COLO829 (cell line): Measurements from ENCODE around the gene ELOVL6.
"Not testable (repeated sequence)": the region's sequence is repeated elsewhere in the genome, so short reads cannot be mapped to it uniquely, and the experiment has no call there.

ENCODE experiments used
- DNase-seq: peaks from one replicate; pipeline ENCODE4 v3.0.0; 2012; ENCODE audit warnings: low spot score

ELOVL6 gene

DNA sequence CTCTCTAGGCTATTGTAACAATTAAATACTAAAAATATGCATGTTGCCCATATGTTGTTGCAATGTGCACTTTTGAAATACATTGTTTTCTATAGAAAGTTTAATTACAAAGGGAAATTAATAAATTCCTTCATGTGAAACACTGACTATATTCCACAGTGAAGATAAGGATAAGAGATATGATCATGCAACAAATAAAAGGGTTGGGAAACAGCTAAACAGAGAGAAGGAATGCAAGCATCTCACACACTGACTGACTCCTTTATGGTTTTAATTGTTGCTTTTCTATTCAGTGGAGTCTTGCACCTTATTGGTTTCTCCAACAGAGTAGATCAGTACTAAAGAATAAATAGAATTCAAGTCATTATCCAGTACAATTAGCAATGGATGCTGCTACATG, 37.8 kb downstream of the ELOVL6 start:
- DNase-seq = no peak

- no peak for DNase-seq
Observed at GRCh38 chr4:110159541-110159940, 38.9 kb downstream of the ELOVL6 start.

DNA sequence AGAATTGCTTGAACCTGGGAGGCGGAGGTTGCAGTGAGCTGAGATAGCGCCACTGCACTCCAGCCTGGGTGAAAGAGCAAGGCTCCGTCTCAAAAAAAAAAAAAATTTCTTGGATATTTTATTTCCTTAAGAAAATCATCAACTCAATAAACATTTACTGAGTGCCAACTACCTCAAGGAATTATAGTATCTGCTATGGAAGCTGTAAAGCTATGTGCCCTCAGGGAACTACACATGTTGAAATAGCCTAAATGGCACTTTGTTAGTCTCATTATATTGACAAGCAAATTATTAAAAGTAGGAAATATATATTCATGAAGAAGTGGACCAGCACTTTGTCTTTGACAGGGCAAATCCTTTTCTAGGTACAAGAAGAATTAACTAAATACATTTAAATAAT, 40.8 kb downstream of the ELOVL6 start:
- no peak for DNase-seq

- DNase-seq = not testable (repeated sequence)
Observed at GRCh38 chr4:110157166-110157565, 41.2 kb downstream of the ELOVL6 start.

DNA sequence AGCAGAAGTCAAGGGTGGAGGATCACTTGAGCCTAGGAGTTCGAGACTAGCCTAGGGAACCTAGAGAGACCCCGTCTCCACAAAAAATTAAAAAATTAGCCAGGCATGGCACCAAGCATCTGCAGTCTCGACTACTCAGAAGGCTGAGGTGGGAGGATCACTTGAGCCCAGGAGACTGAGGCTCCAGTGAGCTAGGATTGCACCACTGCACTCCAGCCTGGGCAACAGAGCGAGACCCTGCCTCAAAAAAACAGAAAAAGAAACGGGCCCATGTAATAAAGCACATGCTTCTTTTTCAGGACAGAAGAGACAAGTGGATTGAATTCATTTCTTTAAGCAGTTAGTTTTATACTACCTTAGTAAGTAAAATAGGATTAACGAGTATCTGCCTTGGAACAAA, 42.0 kb downstream of the ELOVL6 start:
- DNase-seq = no peak

DNA sequence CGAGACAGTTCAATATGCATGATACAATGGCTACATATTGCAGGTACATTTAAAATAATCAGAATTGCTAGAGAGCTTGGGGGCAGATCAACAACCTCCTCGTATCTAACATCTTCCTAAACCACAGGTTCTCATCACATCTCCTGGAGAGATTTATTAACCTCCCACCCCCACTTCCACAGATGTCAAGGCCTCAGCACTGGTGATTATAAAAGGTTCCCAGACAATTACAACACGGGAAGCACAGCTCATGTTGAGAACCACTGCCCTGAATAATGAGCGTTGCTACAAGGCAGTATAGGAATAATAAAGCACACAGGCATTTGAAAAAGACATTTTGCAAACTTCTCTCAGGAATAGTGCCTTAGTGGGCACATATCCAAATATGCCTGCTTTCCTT, 42.8 kb downstream of the ELOVL6 start:
- no peak for DNase-seq

GRCh38 chr4:110154582-110154981, 43.8 kb downstream of the ELOVL6 start:
- DNase-seq = no peak

DNA sequence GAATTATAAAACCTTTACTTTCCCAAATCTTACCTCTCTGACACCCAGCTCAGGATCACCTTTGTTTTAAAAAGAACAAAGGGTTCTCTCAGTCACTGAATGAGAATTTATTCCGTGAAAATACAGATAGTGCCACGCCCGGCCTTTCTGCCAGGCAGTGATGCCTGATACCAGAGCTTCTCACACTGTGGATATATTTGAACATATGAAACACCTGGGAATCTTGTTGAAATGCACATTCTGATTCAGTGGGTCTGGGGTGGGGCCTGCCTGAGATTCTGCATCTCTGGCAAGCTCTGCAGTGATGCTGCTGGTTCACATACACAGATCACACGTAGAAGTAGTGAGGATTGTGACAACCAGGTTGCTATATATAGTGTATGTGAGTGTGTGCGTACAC, 46.0 kb downstream of the ELOVL6 start:
- DNase-seq = no peak

DNA sequence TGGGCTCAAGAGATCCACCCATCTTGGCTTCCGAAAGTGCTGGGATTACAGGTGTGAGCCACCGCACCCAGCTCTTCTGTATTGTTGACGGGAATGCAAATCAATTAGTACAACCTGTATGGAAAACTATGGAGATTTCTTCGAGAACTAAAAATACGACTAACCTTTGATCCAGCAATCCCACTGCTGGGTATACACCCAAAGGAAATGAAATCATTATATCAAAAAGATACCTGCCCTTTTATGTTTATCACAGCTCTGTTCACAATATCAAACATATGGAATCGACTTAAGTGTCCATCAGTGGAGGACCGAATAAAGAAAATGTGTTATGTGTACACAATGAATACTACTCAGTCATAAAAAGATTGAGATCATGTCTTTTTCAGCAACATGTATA, 49.3 kb downstream of the ELOVL6 start:
- DNase-seq = no peak

DNA sequence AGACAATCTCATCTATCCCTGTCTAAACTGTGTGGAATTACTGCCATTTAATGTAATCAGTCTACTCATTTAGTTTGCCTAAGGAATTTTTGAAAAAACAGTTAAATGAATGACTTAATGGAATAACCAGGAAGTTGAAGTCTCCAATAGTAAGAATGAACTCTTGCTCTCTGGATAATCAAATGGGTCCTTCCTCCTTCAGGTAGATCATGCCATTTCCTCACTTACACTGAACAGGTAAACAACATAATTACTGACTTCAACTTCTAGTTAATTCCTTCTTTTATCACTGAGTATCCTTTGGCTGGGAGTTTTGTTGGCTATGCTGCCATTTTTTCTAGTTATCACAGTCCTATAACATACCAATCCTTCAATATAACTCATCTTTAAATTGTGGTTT, 56.0 kb downstream of the ELOVL6 start:
- no peak for DNase-seq

DNA sequence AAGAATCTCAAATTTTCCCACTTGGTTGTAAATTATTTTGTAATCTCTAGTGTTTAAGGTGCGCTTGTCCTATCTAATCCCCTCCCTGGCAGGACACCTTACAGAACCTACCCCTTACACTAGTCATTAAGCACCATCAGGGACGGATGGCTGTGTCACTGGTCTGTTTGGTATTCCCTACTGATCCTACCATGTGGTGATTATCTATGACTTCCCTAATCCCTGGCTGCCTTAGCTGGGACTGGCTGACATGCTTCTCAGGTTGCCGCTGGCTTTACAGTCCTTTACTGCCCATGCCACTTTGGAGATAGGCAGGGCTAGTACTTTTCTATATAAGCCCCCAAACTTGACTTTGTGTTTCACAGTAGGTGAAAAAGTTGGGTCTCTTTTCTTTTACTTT, 58.6 kb downstream of the ELOVL6 start:
- DNase-seq = no peak

DNA sequence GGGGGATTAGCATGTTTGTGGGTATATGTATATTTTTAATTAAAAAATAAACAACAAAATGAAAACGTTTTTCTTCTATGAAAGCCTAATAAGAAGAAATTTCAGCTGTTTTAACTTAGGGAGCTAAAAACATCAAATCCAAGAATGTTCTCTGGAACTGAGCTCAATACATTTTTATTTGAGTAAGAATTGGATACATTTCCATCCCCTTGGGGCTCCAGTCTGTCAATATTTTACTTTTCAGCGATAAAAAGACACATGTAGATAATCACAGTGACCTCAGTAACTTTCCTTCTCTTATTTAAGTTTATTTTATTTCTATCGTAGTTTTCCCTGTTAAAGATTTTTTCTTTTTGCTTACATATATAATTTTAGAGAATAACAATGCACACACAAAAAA, 59.3 kb downstream of the ELOVL6 start:
- no peak for DNase-seq

GRCh38 chr4:110138551-110138950, 59.9 kb downstream of the ELOVL6 start:
- DNase-seq = no peak

DNA sequence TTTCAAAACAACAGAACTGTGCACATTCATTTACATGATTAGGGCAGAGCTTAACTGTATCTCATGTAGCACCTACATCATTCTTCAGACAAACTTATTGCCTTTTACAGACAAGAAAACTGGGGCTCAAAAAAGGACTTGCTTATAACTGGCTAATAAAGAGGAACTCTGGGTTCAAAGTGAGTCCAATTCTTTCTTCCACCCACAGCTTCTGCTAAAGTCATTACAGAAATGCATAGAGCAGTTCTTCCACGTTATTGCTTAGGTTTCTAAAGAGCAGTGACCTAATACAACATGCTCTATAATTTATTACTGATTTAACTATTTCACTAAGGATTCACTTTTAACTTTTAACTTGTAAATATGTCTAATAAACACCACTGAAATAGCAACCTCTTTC, 60.6 kb downstream of the ELOVL6 start:
- DNase-seq = no peak

DNA sequence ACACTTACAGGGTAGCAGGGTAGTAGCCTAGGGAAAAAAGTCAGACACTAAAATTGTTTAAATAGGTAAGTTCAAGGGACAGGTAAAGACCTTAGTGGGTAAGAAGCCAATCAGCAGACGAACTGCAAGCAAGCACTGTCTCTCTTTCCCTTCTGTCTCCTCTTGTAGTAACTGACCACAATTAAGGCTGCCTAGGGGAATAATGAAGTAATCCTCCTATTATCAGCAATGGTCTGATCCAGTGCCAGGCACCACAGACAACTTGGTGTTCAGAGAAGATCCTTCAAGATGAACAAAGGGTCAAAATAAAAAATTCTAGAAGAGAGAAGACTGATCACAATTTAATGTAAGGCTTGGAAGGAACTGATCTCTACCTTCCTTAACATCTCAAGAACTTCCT, 62.9 kb downstream of the ELOVL6 start:
- no peak for DNase-seq

- DNase-seq = no peak
Observed at GRCh38 chr4:110135076-110135475, 63.3 kb downstream of the ELOVL6 start.

- no peak for DNase-seq
Observed at GRCh38 chr4:110134269-110134869, 64.0 kb downstream of the ELOVL6 start.

- DNase-seq = no peak
Observed at GRCh38 chr4:110132816-110133719, 65.3 kb downstream of the ELOVL6 start.

- DNase-seq = no peak
Observed at GRCh38 chr4:110131916-110132315, 66.5 kb downstream of the ELOVL6 start.

DNA sequence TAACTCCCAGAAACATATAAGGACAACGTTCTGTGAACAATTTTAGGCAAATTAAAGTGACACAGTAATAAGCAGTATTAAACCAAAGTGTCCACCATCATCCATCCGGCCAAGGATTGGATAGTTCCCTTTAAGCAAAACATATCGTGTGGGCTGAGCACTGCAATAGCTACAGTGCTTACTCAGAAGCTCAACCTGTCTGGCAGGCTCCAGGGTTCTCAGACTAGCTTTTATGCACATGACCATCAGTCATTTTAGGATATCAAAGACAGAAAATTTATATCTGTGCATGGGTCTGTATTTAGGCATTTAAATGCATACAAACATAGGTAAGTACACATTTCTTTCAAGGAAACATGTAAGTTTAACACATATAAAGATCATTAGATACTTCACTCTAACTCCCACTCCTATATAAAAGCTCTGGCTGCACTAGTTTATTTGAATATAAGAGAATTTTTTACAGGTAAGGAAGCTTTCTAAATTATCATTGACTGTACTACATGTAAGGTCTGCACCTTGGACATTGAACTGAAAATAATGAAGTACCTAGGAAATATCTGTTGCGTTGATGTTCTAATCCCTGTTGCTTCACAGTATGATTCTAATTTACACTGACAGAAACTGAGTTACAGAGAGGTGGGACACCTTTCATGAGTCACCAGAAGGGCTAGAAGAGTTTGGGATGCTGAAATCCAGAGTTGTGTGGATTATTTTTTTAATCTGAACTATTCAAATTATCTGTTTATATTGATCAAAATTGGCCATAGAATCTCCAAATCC, 67.6 kb downstream of the ELOVL6 start:
- DNase-seq = no peak

GRCh38 chr4:110129544-110129943, 68.9 kb downstream of the ELOVL6 start:
- DNase-seq = no peak

DNA sequence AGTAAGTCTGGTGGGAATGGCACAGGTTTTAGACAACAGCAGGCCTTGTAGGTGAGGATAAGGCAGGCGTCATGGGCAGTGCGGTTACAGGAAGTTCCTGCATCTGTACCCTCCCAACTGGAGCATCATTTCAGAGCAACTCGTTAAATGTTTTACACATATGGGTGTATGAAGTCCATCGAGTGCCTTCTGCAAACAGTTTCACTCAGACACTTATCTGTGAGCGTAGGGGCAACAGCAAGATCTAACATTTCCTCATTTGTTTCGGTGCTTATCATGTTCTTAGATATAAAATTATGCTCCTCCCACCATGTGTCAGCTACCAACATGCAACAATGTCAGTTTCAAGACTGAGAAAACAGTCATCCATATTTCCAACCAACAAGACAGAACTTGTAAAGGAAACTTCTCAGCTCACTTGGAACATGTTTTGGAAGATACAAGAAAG, 69.9 kb downstream of the ELOVL6 start:
- no peak for DNase-seq

DNA sequence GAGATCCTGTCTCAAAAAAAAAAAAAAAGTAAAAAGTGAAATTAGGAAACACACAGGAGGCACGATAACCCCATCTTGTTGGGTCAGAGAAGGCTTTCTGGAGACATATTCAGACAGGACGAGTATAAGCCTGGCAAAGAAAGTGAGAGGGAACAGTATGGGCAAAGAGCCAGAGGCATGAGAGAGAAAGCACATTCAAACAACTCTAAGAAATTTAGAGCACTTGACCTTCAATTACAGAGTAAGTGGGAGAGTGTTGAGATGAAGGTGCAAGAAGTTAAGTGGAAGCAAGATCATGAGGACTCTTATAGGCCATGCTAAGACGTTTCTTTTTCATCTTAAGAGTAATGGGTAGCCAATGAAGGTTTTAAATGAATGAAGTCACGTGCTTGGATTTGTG, 70.4 kb downstream of the ELOVL6 start:
- DNase-seq = no peak
